ACC112 (cell line): Measurements from ENCODE around the gene RIN3.
"Not testable (repeated sequence)": the region's sequence is repeated elsewhere in the genome, so short reads cannot be mapped to it uniquely, and the experiment has no call there.

Experiments used
- H2AFZ ChIP-seq: fragments of 200-600 bp; sonication (generic); one replicate; pipeline ENCODE4 v1.6.0; 2017; ENCODE audit warnings: antibody characterized with exemption, low read length; ENCODE audit not compliant: unreplicated experiment
- H3K27ac ChIP-seq: fragments of 200-600 bp; sonication (generic); 2 replicates; pipeline ENCODE4 v1.5.1; 2014; ENCODE audit warnings: low read depth, mild to moderate bottlenecking, antibody characterized with exemption, low read length, moderate library complexity
- H3K27me3 ChIP-seq: fragments of 200-600 bp; sonication (generic); 2 replicates; pipeline ENCODE4 v1.6.1; 2014; ENCODE audit warnings: mild to moderate bottlenecking, antibody characterized with exemption, low read length, moderate library complexity, mixed read lengths; ENCODE audit not compliant: insufficient read depth
- H3K36me3 ChIP-seq: fragments of 200-600 bp; sonication (generic); 2 replicates; pipeline ENCODE4 v1.6.1; 2016; ENCODE audit warnings: mild to moderate bottlenecking, antibody characterized with exemption, low read length, moderate library complexity, mixed read lengths; ENCODE audit not compliant: insufficient read depth
- H3K4me1 ChIP-seq: fragments of 200-600 bp; sonication (generic); one replicate; pipeline ENCODE4 v1.6.1; 2016; ENCODE audit warnings: low read length, mixed read lengths; ENCODE audit not compliant: insufficient read depth, unreplicated experiment, control insufficient read depth
- H3K4me3 ChIP-seq: fragments of 200-600 bp; sonication (generic); 2 replicates; pipeline ENCODE4 v1.5.1; 2014; ENCODE audit warnings: mild to moderate bottlenecking, low read depth, low read length
- H3K79me2 ChIP-seq: fragments of 200-600 bp; sonication (generic); one replicate; pipeline ENCODE4 v1.6.0; 2016; ENCODE audit warnings: low read length; ENCODE audit not compliant: control insufficient read depth, unreplicated experiment, insufficient read depth

RIN3 gene

DNA sequence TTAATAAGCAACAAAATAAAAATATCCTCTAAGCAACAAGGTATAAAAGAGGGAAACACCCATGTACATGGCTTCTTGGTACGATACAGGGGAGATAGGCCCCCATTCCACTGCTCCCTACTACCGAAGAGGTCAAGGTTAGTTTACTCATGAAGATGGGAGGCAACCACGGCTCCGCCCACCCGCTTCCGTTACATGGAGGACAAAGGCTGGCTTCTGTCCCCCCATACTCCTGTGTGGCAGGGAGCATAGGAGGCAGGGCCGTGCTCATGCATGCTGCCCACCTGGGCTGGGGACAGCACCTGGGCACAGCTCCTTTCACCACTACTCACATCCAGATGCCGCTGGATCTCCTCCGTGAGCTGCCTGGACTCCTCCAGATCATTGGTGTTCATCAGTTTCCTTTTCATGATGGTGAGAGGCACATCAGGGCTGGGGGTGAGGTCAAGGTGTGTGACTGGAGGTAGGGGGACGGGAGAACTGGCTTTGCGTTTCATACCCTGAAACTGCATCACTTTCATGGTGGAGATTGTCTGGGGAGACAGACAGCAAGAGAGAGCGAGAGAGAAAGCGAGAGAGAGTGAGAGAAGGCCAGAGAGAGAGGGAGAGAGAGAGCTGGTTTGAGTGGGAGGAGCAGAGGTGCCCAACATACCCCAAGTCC is 195.9 kb downstream of the RIN3 start:
- no peaks in the 10 kb centered on the region for H3K27me3 ChIP-seq
- peak overlapping the region; percentile 44 for H3K27ac ChIP-seq
- H3K36me3 ChIP-seq, result 0 out of 2 replicates have a peak, but pooled peaks cover 5% of the 10 kb centered on the region
- no peak overlapping the region for H2AFZ ChIP-seq
- no peaks in the 10 kb centered on the region for H3K79me2 ChIP-seq
- H3K4me1 ChIP-seq, result peaks cover 15% of the 10 kb centered on the region
- no peak overlapping the region for H3K4me3 ChIP-seq

GRCh38 chr14:92710001-92710341 is 196.4 kb downstream of the RIN3 start:
- Histone ChIP-seq H3K79me2 (no peaks in the 10 kb centered on the region), H3K27me3 (no peaks in the 10 kb centered on the region), H2AFZ (no peak overlapping the region), H3K36me3 (0 out of 2 replicates have a peak, but pooled peaks cover 5% of the 10 kb centered on the region), H3K27ac (no peak overlapping the region), H3K4me3 (no peak overlapping the region), H3K4me1 (peaks cover 15% of the 10 kb centered on the region)

DNA sequence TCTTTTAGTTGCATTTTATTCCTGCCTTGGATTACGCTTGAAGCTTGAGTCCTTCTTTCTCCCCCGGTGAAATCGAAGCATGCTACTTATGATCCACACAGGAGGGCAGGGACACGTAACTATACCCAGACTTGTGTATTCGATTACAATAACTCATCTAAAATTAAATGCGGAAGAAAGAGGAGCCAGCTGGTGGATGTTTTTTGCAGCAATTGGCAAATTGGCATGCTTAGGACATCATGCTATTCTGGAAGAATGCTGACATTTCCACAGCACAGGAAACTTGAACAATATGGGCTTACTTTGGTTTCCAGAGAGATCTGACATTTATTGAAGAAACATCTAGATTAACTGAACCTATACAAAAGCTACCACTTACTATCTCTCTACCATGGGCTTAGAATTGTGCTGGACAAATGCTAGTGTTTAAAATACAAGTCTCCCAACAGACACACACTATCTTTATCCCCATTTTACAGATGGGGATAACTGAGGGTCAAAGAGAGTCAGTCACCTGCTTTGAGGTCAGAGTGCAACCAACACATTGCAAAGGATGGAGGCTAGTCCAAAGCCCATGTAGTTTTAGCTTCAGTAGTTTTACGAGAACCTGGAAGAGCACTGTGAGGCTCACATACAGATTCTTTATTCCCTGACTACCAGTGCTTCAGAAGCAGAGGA is 198.5 kb downstream of the RIN3 start:
- Histone ChIP-seq H2AFZ (no peak overlapping the region), H3K27me3 (no peaks in the 10 kb centered on the region), H3K36me3 (0 out of 2 replicates have a peak, but pooled peaks cover 5% of the 10 kb centered on the region), H3K79me2 (no peaks in the 10 kb centered on the region), H3K27ac (no peak overlapping the region), H3K4me3 (no peak overlapping the region), H3K4me1 (peaks cover 16% of the 10 kb centered on the region)

DNA sequence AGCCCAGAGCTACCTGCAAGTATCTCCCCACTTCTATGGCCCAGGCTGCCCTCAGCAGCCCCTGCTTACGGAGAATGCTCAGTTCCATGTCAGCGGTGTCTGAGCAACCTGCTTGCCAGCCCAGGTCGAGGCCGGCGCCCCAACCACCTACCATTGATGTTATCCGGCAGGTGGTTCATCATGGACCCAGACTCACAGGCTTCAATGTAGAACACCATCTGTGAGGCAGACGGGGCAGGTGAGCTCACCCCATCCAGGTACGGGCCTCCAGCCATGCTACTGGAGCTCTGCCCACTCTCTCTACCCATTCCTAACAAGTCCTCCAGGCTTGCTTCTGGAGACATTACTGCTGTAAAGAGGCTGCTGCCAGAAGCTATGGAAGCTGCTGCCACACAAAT is 199.1 kb downstream of the RIN3 start:
- Histone ChIP-seq H2AFZ (no peak overlapping the region), H3K4me3 (no peak overlapping the region), H3K4me1 (peaks cover 20% of the 10 kb centered on the region), H3K79me2 (no peaks in the 10 kb centered on the region), H3K36me3 (0 out of 2 replicates have a peak, but pooled peaks cover 5% of the 10 kb centered on the region), H3K27me3 (no peaks in the 10 kb centered on the region), H3K27ac (no peak overlapping the region)

DNA sequence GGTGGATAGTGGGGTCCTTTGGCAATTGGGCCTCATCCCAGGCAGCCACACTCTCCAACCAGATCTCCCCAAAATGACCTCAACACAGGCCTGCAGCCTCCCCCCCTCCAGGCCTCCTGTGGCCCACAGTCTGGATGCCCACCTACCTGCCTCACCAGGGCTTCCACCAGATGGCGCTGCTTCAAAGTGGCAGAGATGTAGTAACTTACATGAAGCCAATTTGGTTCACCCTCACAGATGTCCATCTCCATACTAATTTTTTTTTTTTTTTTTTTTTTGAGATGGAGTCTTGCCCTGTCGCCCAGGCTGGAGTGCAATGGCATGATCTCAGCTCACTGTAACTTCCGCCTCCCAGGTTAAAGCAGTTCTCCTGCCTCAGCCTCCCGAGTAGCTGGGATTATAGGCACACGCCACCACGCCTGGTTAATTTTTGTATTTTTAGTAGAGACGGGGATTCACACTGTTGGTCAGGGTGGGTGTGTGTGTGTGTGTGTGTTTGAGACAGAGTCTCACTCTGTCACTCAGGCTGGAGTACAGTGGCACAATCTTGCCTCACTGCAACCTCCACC is 201.2 kb downstream of the RIN3 start:
- H2AFZ ChIP-seq, result not testable (repeated sequence)
- peaks cover 12% of the 10 kb centered on the region for H3K4me1 ChIP-seq

DNA sequence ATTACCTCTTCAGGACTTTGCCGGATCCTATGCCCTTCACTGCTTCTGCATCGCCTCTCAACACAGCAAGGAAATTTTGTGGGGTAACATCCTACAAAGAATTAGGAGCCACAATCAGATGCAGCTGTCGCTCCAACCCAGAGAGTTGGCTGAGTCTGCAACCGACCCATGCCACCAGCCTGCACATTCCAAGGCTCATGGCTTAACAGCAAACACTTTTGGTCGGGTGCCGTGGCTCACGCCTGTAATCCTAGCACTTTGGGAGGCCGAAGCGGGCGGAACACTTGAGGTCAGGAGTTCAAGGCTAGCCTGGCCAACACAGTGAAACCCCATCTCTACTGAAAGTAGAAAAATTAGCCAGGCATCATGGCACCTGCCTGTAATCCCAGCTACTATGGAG is 202.6 kb downstream of the RIN3 start:
- no peak overlapping the region for H3K4me3 ChIP-seq
- no peaks in the 10 kb centered on the region for H3K27me3 ChIP-seq
- H3K79me2 ChIP-seq, result no peaks in the 10 kb centered on the region
- peaks cover 24% of the 10 kb centered on the region for H3K4me1 ChIP-seq
- H3K27ac ChIP-seq, result no peak overlapping the region
- no peak overlapping the region for H2AFZ ChIP-seq
- no peaks in the 10 kb centered on the region for H3K36me3 ChIP-seq

More for the DNA sequence above, 201.2 kb downstream of the RIN3 start:
- H3K4me3 ChIP-seq, H3K27me3 ChIP-seq, H3K36me3 ChIP-seq, H3K79me2 ChIP-seq, H3K27ac ChIP-seq: not testable (repeated sequence)

DNA sequence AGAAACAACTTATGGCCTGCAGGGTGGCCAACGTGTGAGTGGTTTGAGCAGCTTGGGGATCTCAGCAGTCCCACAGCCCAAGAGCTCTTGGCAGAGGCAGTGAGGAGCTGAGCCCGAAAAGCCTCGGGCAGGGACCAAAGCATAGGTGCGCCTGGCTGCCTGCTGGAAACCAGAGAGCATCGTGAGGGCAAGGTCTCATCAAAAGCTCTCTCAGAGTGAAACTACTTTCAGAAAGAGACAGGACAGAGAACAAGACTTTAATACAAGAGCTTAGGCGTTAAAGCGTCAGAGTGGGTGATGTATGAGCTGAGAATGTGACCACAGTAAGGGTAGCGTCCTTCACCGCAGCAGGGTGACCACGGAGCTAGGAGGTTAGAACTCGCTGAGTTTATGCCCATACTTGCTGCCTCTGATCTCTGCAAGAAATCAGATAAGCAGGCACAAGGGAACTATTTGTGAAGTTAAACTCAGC is 204.0 kb downstream of the RIN3 start:
- Histone ChIP-seq H3K27ac (peak overlapping the region; percentile 67; the same call in 1 of the 2 replicates), H3K4me3 (no peak overlapping the region), H3K36me3 (no peaks in the 10 kb centered on the region), H3K4me1 (peaks cover 24% of the 10 kb centered on the region), H3K79me2 (peaks cover 7% of the 10 kb centered on the region), H2AFZ (no peak overlapping the region), H3K27me3 (no peaks in the 10 kb centered on the region)

DNA sequence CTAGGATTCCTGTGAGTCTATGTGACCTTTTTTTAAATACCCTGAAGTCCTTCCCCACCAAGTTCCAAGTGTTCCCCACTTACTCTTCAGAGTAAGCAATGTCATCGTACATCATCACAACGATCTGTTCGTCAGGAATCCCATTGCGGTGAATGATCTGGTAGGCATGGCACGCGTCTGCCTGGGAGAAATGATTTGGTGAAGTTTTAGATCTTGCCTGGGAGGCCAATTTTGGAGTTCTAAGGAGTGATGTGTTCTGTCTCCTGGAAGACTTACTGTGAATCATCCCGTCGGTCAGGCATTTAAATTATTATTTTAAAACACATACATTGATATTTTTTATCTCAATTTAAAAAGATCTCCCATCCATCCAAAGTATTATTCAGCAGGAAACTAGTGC is 205.1 kb downstream of the RIN3 start:
- Histone ChIP-seq H2AFZ (no peak overlapping the region), H3K4me1 (peaks cover 24% of the 10 kb centered on the region), H3K27ac (peak overlapping the region; percentile 67), H3K4me3 (no peak overlapping the region), H3K36me3 (no peaks in the 10 kb centered on the region), H3K79me2 (peaks cover 7% of the 10 kb centered on the region), H3K27me3 (no peaks in the 10 kb centered on the region)

GRCh38 chr14:92719421-92719820 is 205.8 kb downstream of the RIN3 start:
- peaks cover 24% of the 10 kb centered on the region for H3K4me1 ChIP-seq
- peak overlapping the region; percentile 92 for H3K27ac ChIP-seq
- H3K79me2 ChIP-seq, result peaks cover 7% of the 10 kb centered on the region
- H3K4me3 ChIP-seq, result peak overlapping the region; percentile 34; the same call in 1 of the 2 replicates
- no peaks in the 10 kb centered on the region for H3K27me3 ChIP-seq
- peak overlapping the region; percentile 45 for H2AFZ ChIP-seq
- H3K36me3 ChIP-seq, result no peaks in the 10 kb centered on the region

GRCh38 chr14:92719890-92720323 is 206.3 kb downstream of the RIN3 start:
- H3K4me3 ChIP-seq, result peak overlapping the region; percentile 34; the same call in 1 of the 2 replicates
- peak overlapping the region; percentile 92 for H3K27ac ChIP-seq
- H3K4me1 ChIP-seq, result peaks cover 24% of the 10 kb centered on the region
- peaks cover 7% of the 10 kb centered on the region for H3K79me2 ChIP-seq
- no peaks in the 10 kb centered on the region for H3K36me3 ChIP-seq
- H2AFZ ChIP-seq, result peak overlapping the region; percentile 45
- H3K27me3 ChIP-seq, result no peaks in the 10 kb centered on the region
